AG09319 (cell line): ENCODE data around the gene PRKAR1B.

Experiments used
- DNase-seq: peaks from one replicate; pipeline ENCODE4 v3.0.0-alpha.2; 2010; ENCODE audit warnings: low read depth; ENCODE audit errors: extremely low read depth
- CTCF ChIP-seq: IDR thresholded peaks from 2 replicates; pipeline ENCODE4 v1.5.1; 2011; ENCODE audit warnings: low read depth, mild to moderate bottlenecking, inconsistent platforms, low read length, moderate library complexity

Gene PRKAR1B

DNA sequence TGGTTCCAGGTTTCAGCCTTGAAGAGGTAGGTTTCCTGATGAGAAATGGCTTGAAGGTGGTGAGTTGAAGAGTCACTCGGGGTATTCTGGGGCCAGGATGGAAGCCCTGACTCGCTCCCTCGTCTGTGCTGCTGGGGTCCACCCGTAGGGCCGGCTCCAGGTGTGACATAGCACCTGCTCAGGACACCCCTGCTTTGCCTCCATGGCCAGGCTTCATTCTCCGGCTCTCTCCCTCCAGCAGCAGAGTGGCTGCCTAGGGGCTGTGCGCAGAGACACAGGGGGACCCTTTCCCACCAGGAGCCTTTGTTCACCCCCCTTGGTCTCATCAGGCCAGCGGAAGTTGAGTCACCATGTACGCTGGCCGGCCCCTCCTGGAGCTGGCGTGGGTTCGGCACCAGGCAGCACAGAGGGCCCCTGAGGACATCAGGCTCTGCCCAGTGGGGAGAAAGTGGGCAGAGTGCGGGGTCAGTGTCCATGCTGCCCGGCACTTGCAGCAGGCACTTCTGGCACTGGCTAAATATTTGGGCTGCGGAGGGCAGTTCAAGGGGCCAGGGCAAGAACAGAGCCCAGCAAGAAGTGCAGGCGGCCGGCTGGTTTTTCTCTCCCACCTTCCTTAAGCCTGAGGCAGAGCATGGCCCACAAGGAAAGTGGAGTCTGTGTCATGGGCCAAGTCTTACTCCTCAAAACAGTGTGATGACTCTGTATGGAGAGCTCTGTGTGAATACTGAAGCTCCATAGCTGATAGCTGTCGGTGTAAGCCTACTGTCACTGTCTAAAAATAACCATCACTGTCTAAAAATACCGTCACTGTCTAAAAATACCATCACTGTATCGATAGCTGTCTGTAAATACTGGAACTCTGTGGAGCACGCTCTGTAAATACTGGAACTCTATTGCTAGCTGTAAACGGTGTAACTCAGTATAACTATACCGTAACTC lies 3.7 kb upstream of the PRKAR1B start:
- no peak for DNase-seq
- no peak for TF ChIP-seq CTCF

DNA sequence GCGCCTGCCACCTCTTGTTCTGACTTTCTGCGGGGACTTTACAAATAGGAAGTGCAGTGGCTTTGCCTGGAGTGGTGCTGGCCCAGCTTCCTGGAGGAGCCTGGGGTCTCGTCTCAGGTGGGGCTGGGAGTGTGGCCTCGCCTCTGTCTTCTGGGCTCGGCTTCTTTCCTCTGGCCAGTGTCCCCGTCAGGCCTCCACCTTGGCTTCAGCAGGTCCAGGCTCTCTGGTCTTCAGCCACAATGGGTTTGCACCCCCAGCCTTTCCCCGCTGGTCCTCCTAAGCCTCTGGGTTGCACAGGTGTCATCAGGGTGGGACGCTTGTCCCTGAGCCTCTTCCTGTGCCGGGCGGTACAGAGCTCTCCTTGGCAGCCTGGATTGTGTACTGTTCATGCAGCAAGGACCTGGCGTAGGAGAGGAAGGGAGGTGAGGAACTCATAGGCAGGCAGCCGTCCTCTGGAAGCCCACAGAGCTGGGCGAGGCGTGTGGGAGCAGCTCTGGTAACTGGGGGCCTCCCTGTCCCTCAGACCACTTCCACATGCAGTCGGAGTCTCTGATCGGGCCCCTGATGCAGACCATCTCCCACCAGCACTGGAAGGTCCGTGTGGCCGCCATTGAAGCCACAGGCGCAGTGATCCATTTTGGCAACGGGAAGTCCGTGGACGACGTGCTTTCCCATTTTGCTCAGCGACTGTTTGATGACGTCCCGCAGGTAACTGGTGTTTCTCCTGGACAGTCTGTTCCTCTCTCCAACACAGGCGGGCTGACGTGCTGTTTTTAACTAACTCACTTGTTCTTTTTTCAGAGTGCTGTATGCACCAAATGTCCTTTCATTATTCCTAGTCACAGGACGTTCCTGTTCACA lies 2.3 kb upstream of the PRKAR1B start:
- no peak for DNase-seq
- TF ChIP-seq CTCF, result no peak

DNA sequence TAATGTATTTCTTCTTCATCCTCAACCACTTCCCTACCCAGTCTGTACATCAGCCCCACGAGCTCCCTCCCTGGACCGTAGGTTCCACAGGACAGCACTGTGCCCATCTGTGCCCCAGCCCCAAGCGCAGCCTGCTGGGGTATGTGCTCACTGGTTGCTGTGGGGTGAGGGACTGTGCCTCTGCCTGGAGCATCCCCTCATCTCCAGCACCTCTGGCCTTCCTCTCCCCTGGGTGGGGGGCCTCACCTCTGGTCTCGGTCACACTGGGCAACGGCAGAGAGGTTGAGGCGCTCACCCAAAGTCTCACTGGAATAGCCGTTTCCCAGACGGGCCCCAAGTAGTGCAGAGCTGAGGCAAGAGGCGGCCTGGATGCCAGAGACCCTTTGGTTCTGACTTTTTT lies 1.5 kb upstream of the PRKAR1B start:
- TF ChIP-seq CTCF, result no peak
- no peak for DNase-seq

DNA sequence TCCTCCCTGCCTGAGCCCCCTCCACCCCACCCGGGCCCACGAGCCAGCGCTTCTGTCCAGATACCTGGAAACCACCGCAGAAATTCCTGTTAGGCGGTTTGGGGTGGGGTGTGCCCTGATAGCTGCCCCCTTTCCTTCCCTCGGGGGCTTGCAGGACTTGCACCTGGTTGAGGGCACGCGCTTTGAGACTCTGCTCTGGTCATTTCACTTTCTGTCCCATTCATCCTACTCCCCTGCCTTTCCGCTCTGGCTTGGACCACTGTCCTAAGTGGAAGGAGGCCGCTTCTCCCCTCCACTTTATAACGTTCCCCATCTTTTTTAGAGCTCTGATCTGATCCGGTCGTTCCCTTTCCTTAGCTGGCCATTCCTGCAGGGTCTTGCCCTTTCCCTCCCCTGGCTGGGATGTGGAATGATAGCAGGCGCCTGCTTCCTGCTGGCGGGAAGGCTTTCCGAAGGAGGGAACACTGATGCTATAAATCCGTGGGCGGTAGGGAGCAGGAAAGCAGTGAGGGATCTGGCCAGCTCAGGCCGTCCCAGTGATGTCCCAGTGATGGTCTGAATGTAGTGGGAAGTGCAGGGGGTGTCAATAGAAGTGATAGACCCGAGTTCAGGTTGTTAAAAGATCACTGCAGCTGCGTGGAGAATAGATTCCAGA lies 852 bp upstream of the PRKAR1B start:
- no peak for DNase-seq

GRCh38 chr7:726854-727103 lies 302 bp downstream of the PRKAR1B start:
- TF ChIP-seq CTCF, result no peak
- no peak for DNase-seq

More for the DNA sequence above, 852 bp upstream of the PRKAR1B start:
- TF ChIP-seq CTCF, result no peak; the same call in none of the 2 replicates

- DNase-seq, result peak; percentile 49
- no peak for TF ChIP-seq CTCF
These were observed 812 bp downstream of the PRKAR1B start, which contains the start of gene DNAAF5 for GRCh38 chr7:726084-726853. Gene DNAAF5, plus strand, starts transcription at chr7:726699. Its CDS starts 22 bp downstream, at chr7:726721.
